HL-60 (cell line): ENCODE measurements around the gene TGFBR1.

ENCODE experiments used
- DNase-seq, 2 experiments: peaks; one replicate each; pipeline ENCODE4 v3.0.0-alpha.2; 2010 to 2020; ENCODE audit warnings: low read depth in 1 of 2, low spot score in 1 of 2
- H3K27ac ChIP-seq: fragments of 250-450 bp; sonication (Bioruptor Pico); replicated peaks from 2 replicates; pipeline ENCODE4 v1.5.1; 2020; ENCODE audit warnings: mild to moderate bottlenecking, moderate library complexity
- H3K27me3 ChIP-seq: fragments of 250-450 bp; sonication (Bioruptor Pico); 2 replicates; pipeline ENCODE4 v1.5.1; 2021; ENCODE audit warnings: mild to moderate bottlenecking, moderate library complexity; ENCODE audit not compliant: insufficient read depth, poor library complexity, severe bottlenecking
- H3K4me3 ChIP-seq: replicated peaks from 2 replicates; pipeline ENCODE4 v1.5.1; 2011; ENCODE audit warnings: mild to moderate bottlenecking, control low read depth, low read length; ENCODE audit not compliant: insufficient read depth
- GABPA ChIP-seq: IDR thresholded peaks from 2 replicates; pipeline ENCODE4 v1.6.1; 2012; ENCODE audit warnings: low read depth
- POLR2AphosphoS5 ChIP-seq: IDR thresholded peaks from 2 replicates; pipeline ENCODE4 v1.6.1; 2012; ENCODE audit warnings: low read depth
- SPI1 ChIP-seq: IDR thresholded peaks from 2 replicates; pipeline ENCODE4 v1.6.1; 2012; ENCODE audit warnings: low read depth, mild to moderate bottlenecking, borderline replicate concordance
- TF ChIP-seq, protein P1 (sequence below): IDR thresholded peaks from one replicate; pipeline ENCODE4 v1.5.1; 2011; ENCODE audit warnings: low read length, control low read depth, inconsistent platforms; ENCODE audit not compliant: insufficient read depth
- TF ChIP-seq, protein P2 (sequence below): IDR thresholded peaks from 2 replicates; pipeline ENCODE4 v1.6.1; 2012; ENCODE audit warnings: low read depth; ENCODE audit not compliant: insufficient replicate concordance

The TGFBR1 gene

DNA sequence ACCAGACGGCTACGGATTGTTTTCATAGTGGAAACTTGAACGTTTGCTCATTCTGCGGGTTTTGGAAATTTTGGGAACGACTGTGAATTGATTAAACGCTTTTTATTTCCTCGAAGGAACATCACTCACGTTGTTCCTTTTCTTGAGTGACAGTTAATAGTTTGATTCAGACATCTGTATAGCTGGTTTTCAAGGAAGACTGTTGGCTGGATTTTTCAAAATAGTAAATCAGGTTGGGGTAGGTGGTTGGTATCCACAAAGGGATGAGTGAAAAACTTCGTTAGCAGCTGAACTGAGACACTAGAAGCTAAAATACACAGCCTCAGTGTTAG is 1.1 kb downstream of the TGFBR1 start:
- Histone ChIP-seq H3K27ac (peak overlapping the region; percentile 87), H3K27me3 (no peaks in the 10 kb centered on the region)

DNA sequence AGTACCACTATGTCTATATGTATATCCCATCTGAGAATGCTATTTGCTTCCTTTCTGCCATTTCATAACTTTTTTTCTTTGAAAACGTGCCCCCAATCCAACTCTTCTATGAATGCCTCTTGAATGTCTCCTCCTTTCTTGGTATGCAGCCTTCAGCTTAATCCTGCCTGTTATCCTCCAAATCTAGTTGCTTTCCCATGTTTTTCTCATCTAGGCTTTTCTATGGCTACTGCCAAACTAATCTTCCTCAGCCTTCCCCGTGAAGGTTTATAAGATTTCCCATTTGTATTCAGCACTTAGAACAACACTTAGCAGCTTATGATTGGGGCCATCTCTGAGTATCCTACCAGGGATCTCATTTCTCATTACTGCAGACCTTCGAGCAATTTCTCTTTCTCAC is 2.5 kb downstream of the TGFBR1 start:
- peak overlapping the region; percentile 79 for H3K4me3 ChIP-seq
- no peak for DNase-seq
- peak overlapping the region; percentile 87 for H3K27ac ChIP-seq
- no peaks in the 10 kb centered on the region for H3K27me3 ChIP-seq
- TF ChIP-seq, protein P1, sequence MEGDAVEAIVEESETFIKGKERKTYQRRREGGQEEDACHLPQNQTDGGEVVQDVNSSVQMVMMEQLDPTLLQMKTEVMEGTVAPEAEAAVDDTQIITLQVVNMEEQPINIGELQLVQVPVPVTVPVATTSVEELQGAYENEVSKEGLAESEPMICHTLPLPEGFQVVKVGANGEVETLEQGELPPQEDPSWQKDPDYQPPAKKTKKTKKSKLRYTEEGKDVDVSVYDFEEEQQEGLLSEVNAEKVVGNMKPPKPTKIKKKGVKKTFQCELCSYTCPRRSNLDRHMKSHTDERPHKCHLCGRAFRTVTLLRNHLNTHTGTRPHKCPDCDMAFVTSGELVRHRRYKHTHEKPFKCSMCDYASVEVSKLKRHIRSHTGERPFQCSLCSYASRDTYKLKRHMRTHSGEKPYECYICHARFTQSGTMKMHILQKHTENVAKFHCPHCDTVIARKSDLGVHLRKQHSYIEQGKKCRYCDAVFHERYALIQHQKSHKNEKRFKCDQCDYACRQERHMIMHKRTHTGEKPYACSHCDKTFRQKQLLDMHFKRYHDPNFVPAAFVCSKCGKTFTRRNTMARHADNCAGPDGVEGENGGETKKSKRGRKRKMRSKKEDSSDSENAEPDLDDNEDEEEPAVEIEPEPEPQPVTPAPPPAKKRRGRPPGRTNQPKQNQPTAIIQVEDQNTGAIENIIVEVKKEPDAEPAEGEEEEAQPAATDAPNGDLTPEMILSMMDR, result no peak
- TF ChIP-seq GABPA (no peak), SPI1 (no peak), POLR2AphosphoS5 (no peak)
- TF ChIP-seq, protein P2, sequence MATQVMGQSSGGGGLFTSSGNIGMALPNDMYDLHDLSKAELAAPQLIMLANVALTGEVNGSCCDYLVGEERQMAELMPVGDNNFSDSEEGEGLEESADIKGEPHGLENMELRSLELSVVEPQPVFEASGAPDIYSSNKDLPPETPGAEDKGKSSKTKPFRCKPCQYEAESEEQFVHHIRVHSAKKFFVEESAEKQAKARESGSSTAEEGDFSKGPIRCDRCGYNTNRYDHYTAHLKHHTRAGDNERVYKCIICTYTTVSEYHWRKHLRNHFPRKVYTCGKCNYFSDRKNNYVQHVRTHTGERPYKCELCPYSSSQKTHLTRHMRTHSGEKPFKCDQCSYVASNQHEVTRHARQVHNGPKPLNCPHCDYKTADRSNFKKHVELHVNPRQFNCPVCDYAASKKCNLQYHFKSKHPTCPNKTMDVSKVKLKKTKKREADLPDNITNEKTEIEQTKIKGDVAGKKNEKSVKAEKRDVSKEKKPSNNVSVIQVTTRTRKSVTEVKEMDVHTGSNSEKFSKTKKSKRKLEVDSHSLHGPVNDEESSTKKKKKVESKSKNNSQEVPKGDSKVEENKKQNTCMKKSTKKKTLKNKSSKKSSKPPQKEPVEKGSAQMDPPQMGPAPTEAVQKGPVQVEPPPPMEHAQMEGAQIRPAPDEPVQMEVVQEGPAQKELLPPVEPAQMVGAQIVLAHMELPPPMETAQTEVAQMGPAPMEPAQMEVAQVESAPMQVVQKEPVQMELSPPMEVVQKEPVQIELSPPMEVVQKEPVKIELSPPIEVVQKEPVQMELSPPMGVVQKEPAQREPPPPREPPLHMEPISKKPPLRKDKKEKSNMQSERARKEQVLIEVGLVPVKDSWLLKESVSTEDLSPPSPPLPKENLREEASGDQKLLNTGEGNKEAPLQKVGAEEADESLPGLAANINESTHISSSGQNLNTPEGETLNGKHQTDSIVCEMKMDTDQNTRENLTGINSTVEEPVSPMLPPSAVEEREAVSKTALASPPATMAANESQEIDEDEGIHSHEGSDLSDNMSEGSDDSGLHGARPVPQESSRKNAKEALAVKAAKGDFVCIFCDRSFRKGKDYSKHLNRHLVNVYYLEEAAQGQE, result no peak

More for the DNA sequence above, 1.1 kb downstream of the TGFBR1 start:
- H3K4me3 ChIP-seq, result peak overlapping the region; percentile 79
- no peak for TF ChIP-seq GABPA
- TF ChIP-seq, protein P1, result no peak
- no peak for TF ChIP-seq SPI1
- TF ChIP-seq, protein P2, result no peak
- no peak for TF ChIP-seq POLR2AphosphoS5
- no peak for DNase-seq

DNA sequence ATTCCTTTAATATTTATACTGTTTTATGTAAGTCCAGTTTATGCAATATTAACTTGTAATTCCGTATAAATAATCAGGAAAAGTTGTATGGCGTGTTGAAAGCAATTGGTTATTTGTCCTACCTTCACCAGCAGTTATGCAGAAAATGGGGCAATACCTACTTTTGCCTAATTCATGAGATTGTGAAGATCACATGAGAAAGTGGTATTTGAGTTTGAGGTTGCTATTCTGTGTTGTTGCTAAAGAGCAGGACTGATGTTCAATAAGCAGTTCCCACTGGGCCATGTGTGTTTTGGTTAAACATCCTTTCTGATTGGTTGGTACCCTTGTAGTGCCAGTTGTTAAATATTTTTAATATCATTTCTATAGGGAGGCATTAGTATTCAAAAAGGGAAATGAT is 3.2 kb downstream of the TGFBR1 start:
- TF ChIP-seq GABPA (no peak), POLR2AphosphoS5 (no peak), SPI1 (no peak)
- TF ChIP-seq, protein P2, result no peak
- TF ChIP-seq, protein P1, result no peak
- DNase-seq, result peak; percentile 68 to 75
- H3K27me3 ChIP-seq, result no peaks in the 10 kb centered on the region
- H3K27ac ChIP-seq, result peak overlapping the region; percentile 87
- peak overlapping the region; percentile 79 for H3K4me3 ChIP-seq
